Skin epidermis (tissue), 12 donors: ENCODE results near the gene ATP5MC3.

Experiments
- H3K27ac ChIP-seq, 21 experiments: fragments of 200-600 bp; sonication (generic) in 11 of 21; one replicate each; pipeline ENCODE4 v1.5.0; 2020; ENCODE audit warnings: mild to moderate bottlenecking in 3 of 21, inconsistent platforms in 2 of 21, moderate library complexity in 2 of 21
- H3K4me3 ChIP-seq, 7 experiments: fragments of 200-600 bp; sonication (generic) in 2 of 7; one replicate each; pipeline ENCODE4 v1.5.0; 2020; ENCODE audit warnings: inconsistent platforms in 2 of 7, mild to moderate bottlenecking in 2 of 7, moderate library complexity in 1 of 7

The ATP5MC3 gene

DNA sequence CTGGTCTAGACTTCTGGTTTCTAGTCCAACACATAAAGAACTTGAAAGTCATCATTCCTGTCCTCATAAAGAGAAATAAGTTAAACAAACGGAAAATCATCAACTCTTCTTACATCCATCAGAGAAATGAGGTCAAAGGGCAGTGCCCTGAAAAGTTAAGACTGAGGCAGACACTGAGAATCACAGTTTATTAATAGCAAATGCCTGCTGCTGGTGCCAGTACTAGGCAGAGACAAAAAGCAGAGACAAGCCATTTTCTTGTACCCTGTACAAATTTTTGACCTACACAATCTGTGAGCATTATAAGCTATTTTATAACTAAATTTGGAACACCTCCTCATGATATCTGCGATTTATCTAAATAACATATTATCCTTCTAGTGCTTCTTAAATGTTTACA, 50.3 kb downstream of the ATP5MC3 start:
- Histone ChIP-seq H3K4me3 (no peak overlapping the region), H3K27ac (no peak overlapping the region)

GRCh38 chr2:175126661-175127060, 54.8 kb downstream of the ATP5MC3 start:
- H3K4me3 ChIP-seq: no peak overlapping the region
- H3K27ac ChIP-seq: no peak overlapping the region
